WTC11 (cell line): Measurements from ENCODE around the gene SLC22A13.
A peak's percentile ranks its signal among the peaks of the same experiment; 100 is the strongest.

Source experiments
- ATF1 ChIP-seq: sonication (generic); formaldehyde crosslinking; IDR thresholded peaks from 2 replicates; pipeline ENCODE4 v1.8.1; 2023; ENCODE audit warnings: mild to moderate bottlenecking, moderate library complexity, missing genetic modification reagents
- NR2C2 ChIP-seq: sonication (generic); formaldehyde crosslinking; IDR thresholded peaks from 2 replicates; pipeline ENCODE4 v1.8.0; 2022; ENCODE audit warnings: mild to moderate bottlenecking, missing genetic modification reagents
- PREB ChIP-seq: sonication (generic); formaldehyde crosslinking; IDR thresholded peaks from 2 replicates; pipeline ENCODE4 v1.8.1; 2022; ENCODE audit warnings: mild to moderate bottlenecking, missing genetic modification reagents, moderate library complexity, borderline replicate concordance
- TF ChIP-seq, protein P1 (sequence below): fragments of 200-600 bp; IDR thresholded peaks from 2 replicates; pipeline ENCODE4 v1.8.0; 2022; ENCODE audit warnings: antibody characterized with exemption

DNA sequence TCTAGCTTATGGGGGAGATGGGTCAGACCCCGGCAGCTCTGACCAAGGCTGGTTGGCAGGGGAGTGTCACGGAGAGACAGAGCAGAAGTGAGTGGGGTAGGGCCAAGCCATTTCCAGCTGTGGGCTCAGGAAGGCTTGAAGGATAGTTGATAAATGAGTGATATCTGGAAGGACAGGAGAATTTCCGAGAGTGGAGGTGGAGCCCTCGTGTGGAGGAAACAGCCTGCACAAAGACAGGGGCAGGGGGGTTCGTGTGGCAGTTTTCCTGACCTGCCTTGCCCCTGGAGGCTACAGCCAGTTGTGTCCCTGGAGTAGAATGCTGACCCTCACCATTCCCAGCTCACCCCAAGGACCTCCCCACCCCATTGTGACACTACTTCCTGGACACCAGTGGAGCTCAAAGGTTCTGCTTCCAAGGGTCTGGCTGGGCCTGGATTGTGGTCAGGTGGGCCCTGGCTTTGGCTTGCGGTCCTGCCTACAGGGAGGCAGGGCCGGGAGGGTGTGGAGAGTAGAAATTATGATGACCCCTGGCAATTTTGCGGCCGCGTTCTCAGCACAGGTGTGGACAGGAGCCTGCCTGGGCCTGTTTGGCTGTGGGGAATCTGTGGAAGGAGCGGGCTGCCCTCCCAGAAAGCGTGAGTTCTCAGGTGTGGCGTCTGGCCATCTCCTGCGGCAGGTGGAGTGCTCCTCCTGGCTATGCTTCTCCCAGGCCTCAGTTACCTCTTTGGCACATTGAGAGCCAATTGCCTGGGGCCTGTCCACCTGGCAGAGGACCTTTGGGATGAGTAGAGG is 16.5 kb downstream of the SLC22A13 start, which contains the start of gene SLC22A14:
- TF ChIP-seq, protein P1, sequence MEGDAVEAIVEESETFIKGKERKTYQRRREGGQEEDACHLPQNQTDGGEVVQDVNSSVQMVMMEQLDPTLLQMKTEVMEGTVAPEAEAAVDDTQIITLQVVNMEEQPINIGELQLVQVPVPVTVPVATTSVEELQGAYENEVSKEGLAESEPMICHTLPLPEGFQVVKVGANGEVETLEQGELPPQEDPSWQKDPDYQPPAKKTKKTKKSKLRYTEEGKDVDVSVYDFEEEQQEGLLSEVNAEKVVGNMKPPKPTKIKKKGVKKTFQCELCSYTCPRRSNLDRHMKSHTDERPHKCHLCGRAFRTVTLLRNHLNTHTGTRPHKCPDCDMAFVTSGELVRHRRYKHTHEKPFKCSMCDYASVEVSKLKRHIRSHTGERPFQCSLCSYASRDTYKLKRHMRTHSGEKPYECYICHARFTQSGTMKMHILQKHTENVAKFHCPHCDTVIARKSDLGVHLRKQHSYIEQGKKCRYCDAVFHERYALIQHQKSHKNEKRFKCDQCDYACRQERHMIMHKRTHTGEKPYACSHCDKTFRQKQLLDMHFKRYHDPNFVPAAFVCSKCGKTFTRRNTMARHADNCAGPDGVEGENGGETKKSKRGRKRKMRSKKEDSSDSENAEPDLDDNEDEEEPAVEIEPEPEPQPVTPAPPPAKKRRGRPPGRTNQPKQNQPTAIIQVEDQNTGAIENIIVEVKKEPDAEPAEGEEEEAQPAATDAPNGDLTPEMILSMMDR = 0 out of 2 replicates have a peak, but pooled peaks have one; percentile 14
- no peak for TF ChIP-seq ATF1 (CRISPR knock-in tag)
- no peak for TF ChIP-seq PREB (CRISPR knock-in tag)
- no peak for TF ChIP-seq NR2C2 (CRISPR knock-in tag)
